ENCODE results near the gene GPR42.
"Not testable (repeated sequence)": the region's sequence is repeated elsewhere in the genome, so short reads cannot be mapped to it uniquely, and the experiment has no call there.

The GPR42 gene

DNA sequence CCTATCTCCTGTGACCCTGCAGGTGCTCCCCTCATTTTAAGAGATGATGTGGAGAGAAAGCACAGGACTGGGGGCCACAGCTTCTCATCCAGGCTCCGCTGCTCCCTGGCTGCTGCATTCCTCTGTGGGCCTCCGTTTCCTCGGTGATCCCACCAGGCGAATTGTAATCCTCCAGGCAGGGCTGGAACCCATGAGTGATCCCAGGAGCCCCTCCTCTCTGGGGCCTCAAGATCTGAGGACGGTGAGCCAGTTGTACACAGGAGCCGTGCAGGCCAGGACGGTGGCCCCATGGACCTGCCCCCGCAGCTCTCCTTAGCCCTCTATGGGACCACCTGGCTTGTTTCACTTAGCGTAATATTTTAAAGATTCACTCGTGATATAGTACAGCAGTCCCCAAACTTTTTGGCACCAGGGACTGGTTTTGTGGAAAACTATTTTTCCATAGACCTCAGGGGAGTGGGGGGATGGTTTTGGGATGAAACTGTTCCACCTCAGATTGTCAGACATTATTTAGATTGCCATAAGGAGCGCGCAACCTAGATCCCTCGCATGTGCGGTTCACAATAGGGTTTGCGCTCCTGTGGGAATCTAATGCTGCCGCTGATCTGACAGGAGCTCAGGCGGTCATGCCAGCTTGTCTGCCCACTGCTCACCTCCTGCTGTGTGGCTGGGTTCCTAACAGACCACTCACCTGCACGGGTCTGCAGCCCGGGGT is 7.0 kb upstream of the GPR42 start:
- DNase-seq (ENCODE audit: low spot score), result no peak

DNA sequence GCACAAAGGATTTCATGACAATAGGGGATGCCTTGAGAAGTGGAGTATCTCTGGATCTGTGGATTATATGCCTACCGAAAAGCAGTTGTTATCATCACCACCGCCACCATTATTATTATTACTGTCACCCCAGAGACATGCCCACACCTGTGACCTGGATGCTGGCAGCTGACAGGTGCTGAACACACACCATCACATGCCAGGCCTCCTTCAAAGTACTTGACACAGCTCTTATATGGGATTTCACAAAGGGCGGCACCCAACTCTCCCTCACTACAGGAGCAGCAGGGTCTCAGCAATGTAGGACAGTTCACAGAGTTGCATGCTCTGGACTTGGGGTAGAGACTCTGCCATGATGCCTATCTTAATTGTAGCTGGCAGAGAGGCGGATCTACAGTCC is 5.6 kb upstream of the GPR42 start:
- no peak for DNase-seq (ENCODE audit: low spot score)

DNA sequence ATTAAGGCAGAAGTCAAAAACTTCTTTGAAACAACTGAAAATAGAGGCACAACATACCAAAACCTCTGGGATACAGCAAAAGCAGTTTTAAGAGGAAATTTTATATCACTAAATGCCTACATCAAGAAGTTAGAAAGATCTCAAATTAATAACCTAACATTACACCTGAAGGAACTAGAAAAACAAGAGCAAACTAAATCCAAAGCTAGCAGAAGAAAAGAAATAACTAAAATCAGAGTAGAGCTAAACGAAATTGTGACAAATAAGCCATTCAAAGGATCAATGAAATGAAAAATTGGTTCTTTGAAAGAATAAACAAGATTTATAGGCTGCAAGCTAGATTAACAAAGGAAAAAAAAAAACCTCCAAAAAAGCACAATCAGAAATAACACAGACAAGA is 2.5 kb upstream of the GPR42 start:
- DNase-seq (ENCODE audit: low spot score), result no peak

DNA sequence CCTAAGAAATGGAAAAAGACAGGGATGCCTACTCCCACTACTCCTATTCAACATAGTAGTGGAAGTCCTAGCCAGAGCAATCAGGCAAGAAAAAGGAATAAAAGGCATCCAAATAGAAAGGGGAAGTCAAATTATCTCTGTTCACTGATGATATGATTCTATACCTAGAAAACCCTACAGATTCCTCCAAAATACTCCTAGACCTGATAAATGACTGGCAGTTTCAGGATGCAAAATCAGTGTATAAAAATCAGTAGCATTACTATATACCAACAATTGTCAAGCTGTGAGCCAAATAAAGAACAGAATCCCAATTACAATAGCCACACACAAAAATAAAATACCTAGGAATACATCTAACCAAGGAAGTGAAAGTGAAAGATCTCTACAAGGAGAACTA is 1.3 kb upstream of the GPR42 start:
- no peak for DNase-seq (ENCODE audit: low spot score)

GRCh38 chr19:35373492-35373891 is 2.6 kb downstream of the GPR42 start:
- no peak for DNase-seq (ENCODE audit: low spot score)

GRCh38 chr19:35374031-35374430 is 3.2 kb downstream of the GPR42 start:
- DNase-seq (ENCODE audit: low spot score), result not testable (repeated sequence)

- no peak for DNase-seq (ENCODE audit: low spot score)
Measured at GRCh38 chr19:35375505-35376307, 4.8 kb downstream of the GPR42 start.

DNA sequence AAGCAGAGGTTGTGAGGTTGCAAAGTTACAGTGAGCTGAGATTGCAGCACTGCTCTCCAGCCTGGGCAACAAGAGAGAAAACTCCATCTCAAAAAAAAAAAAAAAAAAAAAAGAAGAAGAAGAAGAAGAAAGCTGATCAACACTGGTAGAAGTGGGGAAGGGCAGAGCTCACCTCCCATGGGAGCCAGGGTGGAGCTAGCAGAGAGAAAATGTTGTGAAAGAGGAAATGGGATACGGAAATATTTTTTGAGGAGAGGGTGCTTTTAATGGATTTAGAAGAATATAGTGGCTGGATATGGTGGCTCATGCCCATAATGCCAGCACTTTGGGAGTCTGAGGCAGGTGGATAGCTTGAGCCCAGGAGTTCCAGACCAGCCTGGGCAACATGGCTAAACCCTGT is 6.8 kb downstream of the GPR42 start:
- no peak for DNase-seq (ENCODE audit: low spot score)

DNA sequence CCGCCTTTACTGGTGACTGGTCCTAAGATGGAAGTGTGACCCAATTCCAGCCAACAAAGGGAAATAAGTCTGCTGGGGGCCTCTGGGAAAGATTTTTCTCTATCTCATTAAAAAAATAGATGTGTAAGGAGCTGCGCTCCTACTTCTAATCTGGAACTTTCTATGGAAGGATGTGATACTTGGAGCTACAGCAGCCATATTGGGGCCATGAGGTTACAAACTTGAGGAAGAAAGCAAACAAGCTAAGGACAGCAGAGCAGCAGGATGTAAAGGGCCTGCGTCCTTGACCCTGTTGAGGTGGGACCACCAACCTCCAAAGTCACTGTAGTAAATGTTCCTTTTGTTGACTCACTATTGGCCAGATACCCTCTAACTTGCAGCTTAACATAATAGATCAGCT is 7.5 kb downstream of the GPR42 start:
- DNase-seq (ENCODE audit: low spot score), result no peak

- not testable (repeated sequence) for DNase-seq (ENCODE audit: low spot score)
Measured at GRCh38 chr19:35379545-35379944, 8.7 kb downstream of the GPR42 start.

GRCh38 chr19:35379992-35380391 is 9.1 kb downstream of the GPR42 start:
- DNase-seq (ENCODE audit: low spot score), result no peak

DNA sequence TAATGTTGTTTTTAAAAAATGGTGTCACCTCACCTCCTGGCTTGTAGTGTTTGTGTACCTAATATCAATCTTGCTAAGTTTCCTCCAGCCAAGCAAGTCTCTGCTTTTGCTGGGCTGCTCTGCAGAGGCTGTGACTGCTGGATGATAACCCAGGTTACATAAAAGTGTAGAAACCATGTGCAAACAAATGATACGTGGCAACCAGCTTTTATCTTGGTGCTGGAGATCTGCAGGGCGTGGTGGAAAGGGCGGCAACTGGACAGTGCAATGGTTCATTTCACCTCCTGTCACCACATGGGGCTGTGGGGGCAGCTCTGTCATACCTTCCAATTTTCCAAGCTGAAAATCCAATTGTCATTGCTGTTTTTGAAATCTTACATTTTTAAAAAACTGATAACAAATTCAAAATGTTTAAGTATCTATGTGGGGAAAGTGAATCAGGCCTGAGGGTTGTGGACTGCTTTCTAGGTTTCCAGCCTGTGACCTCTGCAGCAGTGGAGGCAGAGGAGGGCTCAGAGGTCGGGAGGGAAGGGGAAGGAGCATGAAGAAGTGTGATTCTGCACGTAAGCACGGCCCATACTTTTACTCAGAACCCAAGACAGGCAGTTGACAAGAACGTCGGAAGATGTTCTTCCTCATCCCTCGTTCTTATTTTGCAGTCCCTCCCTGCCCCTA is 9.7 kb downstream of the GPR42 start:
- no peak for DNase-seq (ENCODE audit: low spot score)

GRCh38 chr19:35381318-35381717 is 10.4 kb downstream of the GPR42 start:
- no peak for DNase-seq (ENCODE audit: low spot score)

GRCh38 chr19:35381926-35382325 is 11.1 kb downstream of the GPR42 start:
- DNase-seq (ENCODE audit: low spot score), result no peak

DNA sequence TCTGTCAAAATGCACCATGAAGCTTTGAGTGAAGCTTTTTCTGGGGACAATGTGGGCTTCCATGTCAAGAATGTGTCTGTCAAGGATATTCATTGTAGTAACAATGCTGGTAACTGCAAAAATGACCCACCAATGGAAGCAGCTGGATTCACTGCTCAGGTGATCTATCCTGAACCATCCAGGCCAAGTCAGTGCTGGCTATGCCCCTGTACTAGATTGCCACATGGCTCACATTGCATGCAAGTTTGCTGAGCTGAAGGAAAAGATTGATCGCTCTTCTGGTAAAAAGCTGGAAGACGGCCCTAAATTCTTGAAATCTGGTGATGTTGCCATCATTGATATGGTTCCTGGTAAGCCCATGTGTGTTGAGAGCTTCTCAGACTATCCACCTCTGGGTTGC is 12.7 kb downstream of the GPR42 start:
- no peak for DNase-seq (ENCODE audit: low spot score)

- DNase-seq (ENCODE audit: low spot score), result no peak
Measured at GRCh38 chr19:35388277-35389054, 17.6 kb downstream of the GPR42 start.

GRCh38 chr19:35389192-35389861 is 18.5 kb downstream of the GPR42 start:
- no peak for DNase-seq (ENCODE audit: low spot score)

DNA sequence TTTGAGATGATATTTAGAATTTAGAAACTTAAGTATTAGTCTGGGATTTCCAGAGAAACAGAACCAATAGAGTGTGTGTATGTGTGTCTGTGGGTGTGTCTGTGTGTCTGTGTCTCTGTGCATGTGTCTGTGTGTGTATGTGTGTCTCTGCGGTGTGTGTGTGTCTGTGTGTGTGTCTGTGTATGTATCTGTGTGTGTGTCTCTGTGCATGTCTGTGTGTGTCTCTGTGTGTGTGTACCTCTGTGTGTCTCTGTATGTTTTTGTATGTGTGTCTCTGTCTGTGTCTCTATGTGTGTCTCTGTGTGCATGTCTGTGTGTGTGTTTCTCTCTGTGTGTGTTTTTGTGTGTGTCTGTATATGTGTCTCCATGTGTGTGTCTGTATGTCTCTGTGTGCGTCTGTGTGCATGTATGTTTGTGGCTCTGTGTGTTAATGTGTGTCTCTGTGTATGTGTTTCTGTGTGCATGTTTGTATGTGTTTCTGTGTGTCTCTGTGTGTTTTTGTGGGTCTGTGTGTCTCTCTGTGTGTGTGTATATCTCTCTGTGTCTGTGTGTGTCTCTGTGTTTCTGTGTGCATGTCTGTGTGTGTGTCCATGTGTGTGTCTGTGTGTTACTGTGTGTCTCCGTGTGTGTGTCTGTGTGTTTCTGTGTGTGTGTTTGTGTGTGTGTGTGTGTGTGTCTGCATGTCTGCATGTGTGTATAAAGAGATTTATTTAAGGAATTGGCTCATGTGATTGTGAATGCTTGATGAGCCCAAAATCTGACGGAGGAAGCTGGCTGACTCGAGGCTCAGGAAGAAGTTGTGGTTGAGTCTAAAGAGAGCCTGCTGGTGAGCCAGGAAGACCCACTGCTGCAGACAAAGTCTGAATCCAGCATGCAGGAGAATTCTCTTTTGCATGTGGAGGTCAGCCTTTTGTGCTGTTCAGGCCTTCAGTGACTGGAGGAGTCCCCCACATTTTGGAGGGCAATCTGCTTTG is 22.2 kb downstream of the GPR42 start:
- peak; percentile 2 for DNase-seq (ENCODE audit: low spot score)

- peak; percentile 16 for DNase-seq (ENCODE audit: low spot score)
Measured at GRCh38 chr19:35395382-35396199, 24.7 kb downstream of the GPR42 start.
